Activated naive CD8-positive, alpha-beta T cell treated with anti-CD3 and anti-CD28 coated beads, Interleukin-2, amount 50 U/mL, for 24 hours (primary cell): ENCODE data around the gene RAD51.
A peak's percentile ranks its signal among the peaks of the same experiment; 100 is the strongest.

Experiments used
- ATAC-seq: fragments of 150-1000 bp; cut with Tn5 transposase; one replicate; pipeline ENCODE4 v1.10.0; 2021
- DNase-seq: peaks from one replicate; pipeline ENCODE4 v3.0.0; 2021
- H3K27ac Mint-ChIP-seq: one replicate; pipeline ENCODE4 v1.8.0; 2021; ENCODE audit warnings: mild to moderate bottlenecking, mixed read lengths
- H3K27me3 Mint-ChIP-seq: one replicate; pipeline ENCODE4 v1.8.0; 2021; ENCODE audit warnings: mixed read lengths
- H3K36me3 Mint-ChIP-seq: one replicate; pipeline ENCODE4 v1.8.0; 2021; ENCODE audit warnings: low read depth, mixed read lengths
- H3K4me1 Mint-ChIP-seq: one replicate; pipeline ENCODE4 v1.8.0; 2021; ENCODE audit warnings: mixed read lengths
- H3K4me3 Mint-ChIP-seq: one replicate; pipeline ENCODE4 v1.8.0; 2021; ENCODE audit warnings: mild to moderate bottlenecking, moderate library complexity, mixed read lengths
- H3K9me3 Mint-ChIP-seq: one replicate; pipeline ENCODE4 v1.8.0; 2021; ENCODE audit warnings: mixed read lengths

The RAD51 gene

DNA sequence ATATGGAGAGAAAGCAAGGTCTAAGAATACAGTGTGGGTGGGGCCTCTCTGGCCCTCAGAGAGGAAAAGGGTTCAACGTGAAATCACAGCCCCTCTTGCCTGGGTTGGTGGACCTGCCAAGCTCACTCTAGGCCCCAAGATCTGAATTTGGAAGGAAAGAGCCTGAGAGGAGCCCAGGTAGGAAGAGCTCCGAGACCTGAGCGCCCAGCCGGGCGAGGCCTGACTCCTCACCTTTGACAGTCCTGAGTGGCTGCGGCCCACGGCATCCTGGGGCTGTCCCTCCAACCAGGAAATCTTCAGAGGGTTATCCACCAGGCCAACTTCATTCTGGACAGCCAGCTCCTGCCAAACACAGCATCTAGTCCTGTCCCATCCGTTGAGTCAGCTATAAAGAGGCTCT, 78.5 kb downstream of the RAD51 start:
- peaks cover 31% of the 10 kb centered on the region for H3K4me1 Mint-ChIP-seq
- peaks cover 11% of the 10 kb centered on the region for H3K36me3 Mint-ChIP-seq
- H3K27me3 Mint-ChIP-seq: no peaks in the 10 kb centered on the region
- no peaks in the 10 kb centered on the region for H3K9me3 Mint-ChIP-seq
- no peak overlapping the region for H3K27ac Mint-ChIP-seq
- H3K4me3 Mint-ChIP-seq: no peak overlapping the region
- no peak for ATAC-seq
- DNase-seq: no peak

DNA sequence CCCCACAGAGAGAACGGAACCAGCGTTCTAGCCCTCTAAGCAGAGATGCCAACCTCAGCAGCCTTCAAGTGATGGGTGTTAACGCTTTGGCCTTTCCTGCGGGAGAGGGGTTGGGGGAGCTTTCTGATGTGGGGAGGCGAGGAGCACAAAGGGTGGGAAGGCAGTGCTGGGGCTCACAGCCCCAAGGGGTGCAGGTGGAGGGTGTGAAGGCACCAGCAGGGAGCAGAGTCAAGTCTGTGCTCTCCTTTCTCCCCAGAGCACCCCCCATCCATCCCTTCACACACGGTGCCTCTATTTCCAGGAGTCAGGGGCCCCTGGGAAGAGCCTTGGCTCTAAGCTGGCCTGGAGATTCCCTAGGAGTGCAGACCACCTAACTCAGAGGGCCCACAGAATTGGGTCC, 78.9 kb downstream of the RAD51 start:
- peaks cover 27% of the 10 kb centered on the region for H3K4me1 Mint-ChIP-seq
- H3K9me3 Mint-ChIP-seq: no peaks in the 10 kb centered on the region
- H3K27ac Mint-ChIP-seq: no peak overlapping the region
- DNase-seq: no peak
- H3K27me3 Mint-ChIP-seq: no peaks in the 10 kb centered on the region
- no peak for ATAC-seq
- H3K36me3 Mint-ChIP-seq: peaks cover 11% of the 10 kb centered on the region
- no peak overlapping the region for H3K4me3 Mint-ChIP-seq

DNA sequence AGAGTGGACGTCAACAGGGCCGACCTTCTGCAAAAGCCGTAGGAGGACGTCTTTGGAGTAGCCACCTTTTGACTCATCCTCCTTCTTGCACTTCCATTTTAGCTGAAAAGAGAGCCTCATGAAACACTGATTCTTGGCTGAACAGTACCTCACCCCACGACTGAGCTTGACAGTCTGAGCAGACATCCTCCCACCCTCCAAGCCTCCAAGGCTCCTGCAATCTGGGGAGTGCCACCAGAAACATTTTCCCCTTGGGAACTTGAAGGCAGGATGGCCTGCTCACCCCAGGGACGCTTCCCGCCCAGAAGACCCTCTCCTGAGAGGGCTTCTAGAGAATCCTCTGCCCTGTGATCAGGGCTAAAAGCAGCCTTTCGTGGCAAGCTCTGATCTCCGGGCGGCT, 80.0 kb downstream of the RAD51 start:
- Mint-ChIP-seq H3K36me3 (peaks cover 17% of the 10 kb centered on the region), H3K4me3 (no peak overlapping the region), H3K4me1 (peaks cover 15% of the 10 kb centered on the region)

DNA sequence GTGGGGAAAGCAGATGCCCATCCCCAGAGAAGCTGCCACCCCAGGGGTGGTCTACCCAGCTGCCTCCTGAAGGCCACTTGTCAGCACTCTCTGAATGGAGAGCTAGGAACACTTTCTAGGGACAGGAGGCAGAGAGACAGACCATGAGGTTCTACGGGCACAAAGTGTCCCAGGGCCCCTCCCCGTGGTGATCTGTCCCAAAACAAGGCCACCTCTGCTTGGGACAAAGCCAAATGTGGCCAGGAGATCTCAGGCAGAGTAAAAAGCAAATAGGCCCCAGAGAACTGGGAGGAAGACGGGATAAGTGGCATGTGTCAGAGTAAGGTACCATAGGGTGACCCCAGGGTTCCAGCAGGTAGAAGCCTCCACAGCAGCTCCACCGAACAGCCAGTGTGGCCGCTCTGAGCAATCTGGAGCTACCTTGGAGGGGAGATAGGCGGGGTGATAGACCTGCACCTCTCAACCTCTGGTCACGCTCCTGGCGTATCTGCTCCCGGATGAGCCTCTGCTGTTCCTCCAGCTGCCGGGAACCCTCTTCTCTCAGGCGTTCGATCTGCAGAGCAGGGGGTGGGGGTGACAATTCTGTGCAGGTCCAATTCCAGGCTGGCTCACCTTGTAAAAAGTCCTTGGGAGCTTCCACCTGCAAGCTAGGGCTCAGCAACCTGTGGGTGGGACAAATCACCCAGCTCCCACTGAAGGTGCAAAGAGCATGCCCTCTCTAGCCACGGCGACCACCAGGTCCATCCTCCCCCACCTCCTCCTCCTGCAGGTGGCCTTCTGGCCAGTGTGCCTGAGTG, 81.0 kb downstream of the RAD51 start:
- DNase-seq (no peak), ATAC-seq (no peak)
- H3K36me3 Mint-ChIP-seq: peaks cover 17% of the 10 kb centered on the region
- no peaks in the 10 kb centered on the region for H3K27me3 Mint-ChIP-seq
- no peaks in the 10 kb centered on the region for H3K9me3 Mint-ChIP-seq
- no peak overlapping the region for H3K27ac Mint-ChIP-seq
- H3K4me1 Mint-ChIP-seq: peaks cover 8% of the 10 kb centered on the region
- H3K4me3 Mint-ChIP-seq: no peak overlapping the region

More for the DNA sequence above, 80.0 kb downstream of the RAD51 start:
- ATAC-seq: no peak
- DNase-seq: no peak
- Mint-ChIP-seq H3K9me3 (no peaks in the 10 kb centered on the region), H3K27me3 (no peaks in the 10 kb centered on the region), H3K27ac (no peak overlapping the region)

DNA sequence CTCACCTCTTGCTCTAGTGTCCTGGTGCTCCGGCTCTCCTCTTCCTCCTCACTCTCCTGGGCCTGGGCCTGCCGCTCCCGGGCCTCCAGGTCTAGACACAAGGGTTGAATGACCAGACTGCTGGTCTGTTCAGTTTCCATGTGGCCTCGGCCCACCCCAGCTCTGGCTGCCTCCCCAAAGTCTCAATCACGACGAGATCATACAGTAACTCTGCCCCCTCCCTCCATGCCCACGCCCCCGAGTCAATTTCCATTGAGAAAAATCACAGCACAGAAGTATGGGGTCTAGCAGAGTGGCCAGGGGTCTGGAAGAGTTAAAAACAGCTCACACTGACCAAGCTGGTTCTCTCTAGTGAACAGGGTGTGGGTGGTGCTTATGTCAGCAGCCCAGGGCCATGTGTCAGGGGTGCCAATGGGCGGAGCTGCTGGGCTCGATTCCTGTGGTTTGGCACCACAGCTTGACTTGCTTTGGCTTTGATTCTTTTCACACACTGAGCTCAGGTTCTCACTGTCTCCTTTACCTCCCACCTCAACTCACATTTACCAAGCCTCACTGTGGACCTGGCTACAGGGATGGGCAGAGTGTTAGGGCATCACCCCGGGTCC, 81.7 kb downstream of the RAD51 start:
- Mint-ChIP-seq H3K4me1 (peaks cover 8% of the 10 kb centered on the region), H3K4me3 (no peak overlapping the region)

More for the DNA sequence above, 81.7 kb downstream of the RAD51 start:
- H3K27me3 Mint-ChIP-seq: no peaks in the 10 kb centered on the region
- peak; percentile 58 for DNase-seq
- peak; percentile 92 for ATAC-seq
- H3K36me3 Mint-ChIP-seq: peaks cover 17% of the 10 kb centered on the region
- no peaks in the 10 kb centered on the region for H3K9me3 Mint-ChIP-seq
- peak overlapping the region; percentile 59 for H3K27ac Mint-ChIP-seq
